HUES64 (cell line): ENCODE measurements around the gene CRKL.
"Not testable (repeated sequence)": the region's sequence is repeated elsewhere in the genome, so short reads cannot be mapped to it uniquely, and the experiment has no call there.

Experiments
- H3K27ac ChIP-seq: 2 replicates; pipeline ENCODE4 v1.7.0; 2013; ENCODE audit warnings: low read depth, low read length, inconsistent platforms
- H3K27me3 ChIP-seq: 2 replicates; pipeline ENCODE4 v1.6.1; 2013; ENCODE audit warnings: mild to moderate bottlenecking, low read length; ENCODE audit not compliant: insufficient read depth
- H3K36me3 ChIP-seq: 2 replicates; pipeline ENCODE4 v1.6.1; 2013; ENCODE audit warnings: mild to moderate bottlenecking, low read length; ENCODE audit not compliant: insufficient read depth
- H3K4me1 ChIP-seq: 2 replicates; pipeline ENCODE4 v1.6.1; 2013; ENCODE audit warnings: mild to moderate bottlenecking, low read length, moderate library complexity; ENCODE audit not compliant: insufficient read depth
- H3K4me3 ChIP-seq: 2 replicates; pipeline ENCODE4 v1.5.1; 2013; ENCODE audit warnings: mild to moderate bottlenecking, low read length, moderate library complexity
- H3K9ac ChIP-seq: 2 replicates; pipeline ENCODE4 v1.6.1; 2013; ENCODE audit warnings: mild to moderate bottlenecking, low read depth, low read length
- H3K9me3 ChIP-seq: 2 replicates; pipeline ENCODE4 v1.6.1; 2013; ENCODE audit warnings: low read depth, low read length; ENCODE audit not compliant: insufficient read depth
- WGBS: fragments of 150-250, 120-280 bp; methylation state at CpG from one replicate; pipeline ENCODE4 v1.1.7; 2013; ENCODE audit warnings: missing lambda C conversion rate; 5-methylcytosine and 5-hydroxymethylcytosine counted together

CRKL gene

GRCh38 chr22:20904008-20904979 is 12.9 kb upstream of the CRKL start:
- no peak overlapping the region for H3K9ac ChIP-seq
- WGBS = 92% methylated on average over 7 of the region's 7 CpGs
- no peaks in the 10 kb centered on the region for H3K36me3 ChIP-seq
- H3K4me1 ChIP-seq = no peaks in the 10 kb centered on the region
- H3K27ac ChIP-seq = no peak overlapping the region
- H3K4me3 ChIP-seq = no peak overlapping the region
- H3K9me3 ChIP-seq = no peaks in the 10 kb centered on the region
- no peaks in the 10 kb centered on the region for H3K27me3 ChIP-seq

GRCh38 chr22:20904980-20905355 is 12.2 kb upstream of the CRKL start:
- H3K9me3 ChIP-seq = no peaks in the 10 kb centered on the region
- H3K4me1 ChIP-seq = no peaks in the 10 kb centered on the region
- H3K4me3 ChIP-seq = no peak overlapping the region
- 75% methylated on average over 2 of the region's 3 CpGs for WGBS
- no peaks in the 10 kb centered on the region for H3K27me3 ChIP-seq
- no peak overlapping the region for H3K9ac ChIP-seq
- H3K36me3 ChIP-seq = no peaks in the 10 kb centered on the region
- H3K27ac ChIP-seq = no peak overlapping the region

GRCh38 chr22:20905415-20906386 is 11.5 kb upstream of the CRKL start:
- Histone ChIP-seq H3K9ac (no peak overlapping the region), H3K4me1 (no peaks in the 10 kb centered on the region), H3K9me3 (no peaks in the 10 kb centered on the region), H3K4me3 (no peak overlapping the region), H3K36me3 (no peaks in the 10 kb centered on the region), H3K27ac (no peak overlapping the region), H3K27me3 (no peaks in the 10 kb centered on the region)
- WGBS = 69% methylated on average over 4 of the region's 4 CpGs

- no peaks in the 10 kb centered on the region for H3K9me3 ChIP-seq
- no peaks in the 10 kb centered on the region for H3K4me1 ChIP-seq
- no peak overlapping the region for H3K9ac ChIP-seq
- no peaks in the 10 kb centered on the region for H3K27me3 ChIP-seq
- H3K36me3 ChIP-seq = no peaks in the 10 kb centered on the region
- no CpG with 5 or more reads among the region's 3 CpGs for WGBS
- no peak overlapping the region for H3K4me3 ChIP-seq
- no peak overlapping the region for H3K27ac ChIP-seq
These were observed 10.8 kb upstream of the CRKL start for GRCh38 chr22:20906387-20906767.

GRCh38 chr22:20908717-20909116 is 8.5 kb upstream of the CRKL start:
- not testable (repeated sequence) for H3K36me3 ChIP-seq, H3K27me3 ChIP-seq, H3K9me3 ChIP-seq, H3K27ac ChIP-seq, H3K4me3 ChIP-seq, H3K9ac ChIP-seq, H3K4me1 ChIP-seq
- WGBS = 94% methylated on average over 5 of the region's 5 CpGs

- Histone ChIP-seq H3K4me1 (no peaks in the 10 kb centered on the region), H3K9me3 (no peaks in the 10 kb centered on the region), H3K9ac (no peak overlapping the region), H3K27me3 (no peaks in the 10 kb centered on the region), H3K4me3 (no peak overlapping the region), H3K36me3 (no peaks in the 10 kb centered on the region), H3K27ac (no peak overlapping the region)
- WGBS = 83% methylated on average over 5 of the region's 6 CpGs
These were observed 7.5 kb upstream of the CRKL start for GRCh38 chr22:20909543-20910303.

- no peak overlapping the region for H3K27ac ChIP-seq
- no peaks in the 10 kb centered on the region for H3K9me3 ChIP-seq
- no peaks in the 10 kb centered on the region for H3K27me3 ChIP-seq
- no peaks in the 10 kb centered on the region for H3K4me1 ChIP-seq
- H3K4me3 ChIP-seq = no peak overlapping the region
- WGBS = 97% methylated on average over 6 of the region's 6 CpGs
- H3K9ac ChIP-seq = no peak overlapping the region
- H3K36me3 ChIP-seq = no peaks in the 10 kb centered on the region
These were observed 4.7 kb upstream of the CRKL start for GRCh38 chr22:20912494-20912893.

- Histone ChIP-seq H3K4me1 (peaks cover 11% of the 10 kb centered on the region), H3K9ac (peak overlapping the region; percentile 99), H3K4me3 (peak overlapping the region; percentile 100), H3K36me3 (peaks cover 3% of the 10 kb centered on the region; the same call in 1 of the 2 replicates), H3K27ac (0 out of 2 replicates have a peak overlapping the region, but pooled peaks have one; percentile 31), H3K9me3 (no peaks in the 10 kb centered on the region), H3K27me3 (no peaks in the 10 kb centered on the region)
- WGBS = 2% methylated on average over 17 of the region's 19 CpGs
These were observed 1.5 kb downstream of the CRKL start for GRCh38 chr22:20918663-20919218.

GRCh38 chr22:20919718-20920117 is 2.5 kb downstream of the CRKL start:
- peaks cover 5% of the 10 kb centered on the region; the same call in 1 of the 2 replicates for H3K36me3 ChIP-seq
- no peaks in the 10 kb centered on the region for H3K27me3 ChIP-seq
- H3K27ac ChIP-seq = no peak overlapping the region
- peak overlapping the region; percentile 99 for H3K9ac ChIP-seq
- WGBS = no CpG with 5 or more reads among the region's 4 CpGs
- H3K4me3 ChIP-seq = peak overlapping the region; percentile 100
- H3K9me3 ChIP-seq = no peaks in the 10 kb centered on the region
- peaks cover 19% of the 10 kb centered on the region for H3K4me1 ChIP-seq

GRCh38 chr22:20920881-20921203 is 3.6 kb downstream of the CRKL start:
- H3K9ac ChIP-seq = peak overlapping the region; percentile 4; the same call in 1 of the 2 replicates
- no peak overlapping the region for H3K27ac ChIP-seq
- peaks cover 5% of the 10 kb centered on the region; the same call in 1 of the 2 replicates for H3K36me3 ChIP-seq
- H3K4me1 ChIP-seq = peaks cover 28% of the 10 kb centered on the region
- no peaks in the 10 kb centered on the region for H3K9me3 ChIP-seq
- no peaks in the 10 kb centered on the region for H3K27me3 ChIP-seq
- H3K4me3 ChIP-seq = peak overlapping the region; percentile 100
- WGBS = 78% methylated on average over 3 of the region's 3 CpGs
